ENCODE measurements around the gene SERPINE3. TPM values are rescaled to one million over a fixed set of nuclear protein-coding genes. Genes with fewer than 3 reads are reported as not detected.
A peak's percentile ranks its signal among the peaks of the same experiment; 100 is the strongest.

SERPINE3 gene
- polyA plus RNA-seq, 1 donor (not counting 4 experiments of a cell fraction or from before 2014, with no cell fraction given) = not detected

GRCh38 chr13:51303882-51304281 is 35.6 kb upstream of the SERPINE3 start:
- H3K9ac ChIP-seq (ENCODE audit: control insufficient read depth, extremely low read depth, insufficient read depth, low read length) = no peak overlapping the region
- no peak overlapping the region for H3K27ac ChIP-seq (ENCODE audit: control insufficient read depth, insufficient read depth, low read length)
- no peaks in the 10 kb centered on the region for H3K27me3 ChIP-seq (ENCODE audit: control insufficient read depth, extremely low read depth, insufficient read depth, low read length)
- no peaks in the 10 kb centered on the region for H3K36me3 ChIP-seq (ENCODE audit: control insufficient read depth in 2 of 2, extremely low read depth in 1 of 2, insufficient read depth in 2 of 2, low read length in 2 of 2)
- H3K4me1 ChIP-seq (ENCODE audit: control insufficient read depth, extremely low read depth, insufficient read depth, low read length) = no peaks in the 10 kb centered on the region
- dilution Hi-C loops (cut with MboI; ENCODE audit: extremely low pct_ligation_motif_present, low sequenced_read_pairs) = no loop called here
- DNase-seq (ENCODE audit: low read depth, low spot score) (no peak), FAIRE-seq (peak; percentile 46)
- no peaks in the 10 kb centered on the region for H3K9me1 ChIP-seq (ENCODE audit: control insufficient read depth, extremely low read depth, insufficient read depth, low read length)
- no peak for TF ChIP-seq CTCF (optimal IDR thresholded peaks at IDR 0.05 in 1 of 3, IDR thresholded peaks at IDR 0.05 in 1 of 3, conservative IDR thresholded peaks at IDR 0.05 in 1 of 3; ENCODE audit: extremely low read depth in 1 of 3, insufficient read depth in 2 of 3, low read length in 3 of 3)
- no peak for TF ChIP-seq EZH2 (IDR thresholded peaks at IDR 0.05; ENCODE audit: low read length)
- no peak overlapping the region for H2AFZ ChIP-seq (ENCODE audit: control insufficient read depth, low read length)
- H3K4me2 ChIP-seq (ENCODE audit: control insufficient read depth, extremely low read depth, insufficient read depth, low read depth, low read length) = no peak overlapping the region
- H4K20me1 ChIP-seq (ENCODE audit: control insufficient read depth, extremely low read depth, insufficient read depth, low read length) = no peaks in the 10 kb centered on the region
- H3K9me3 ChIP-seq (ENCODE audit: control insufficient read depth, low read depth, low read length) = no peaks in the 10 kb centered on the region
- no peak overlapping the region for H3K4me3 ChIP-seq (ENCODE audit: control insufficient read depth in 2 of 3, extremely low read depth in 1 of 3, insufficient read depth in 2 of 3, low read depth in 1 of 3, low read length in 3 of 3)
- H3K79me2 ChIP-seq (ENCODE audit: control insufficient read depth, insufficient read depth, low read length) = no peaks in the 10 kb centered on the region

GRCh38 chr13:51305271-51305967 is 34.1 kb upstream of the SERPINE3 start:
- Histone ChIP-seq H4K20me1 (ENCODE audit: control insufficient read depth, extremely low read depth, insufficient read depth, low read length) (no peaks in the 10 kb centered on the region), H3K4me2 (ENCODE audit: control insufficient read depth, extremely low read depth, insufficient read depth, low read depth, low read length) (no peak overlapping the region), H3K4me1 (ENCODE audit: control insufficient read depth, extremely low read depth, insufficient read depth, low read length) (no peaks in the 10 kb centered on the region), H3K79me2 (ENCODE audit: control insufficient read depth, insufficient read depth, low read length) (no peaks in the 10 kb centered on the region), H3K9me1 (ENCODE audit: control insufficient read depth, extremely low read depth, insufficient read depth, low read length) (no peaks in the 10 kb centered on the region), H3K27ac (ENCODE audit: control insufficient read depth, insufficient read depth, low read length) (no peak overlapping the region), H3K36me3 (ENCODE audit: control insufficient read depth in 2 of 2, extremely low read depth in 1 of 2, insufficient read depth in 2 of 2, low read length in 2 of 2) (no peaks in the 10 kb centered on the region), H3K9me3 (ENCODE audit: control insufficient read depth, low read depth, low read length) (no peaks in the 10 kb centered on the region), H3K27me3 (ENCODE audit: control insufficient read depth, extremely low read depth, insufficient read depth, low read length) (no peaks in the 10 kb centered on the region), H3K4me3 (ENCODE audit: control insufficient read depth in 2 of 3, extremely low read depth in 1 of 3, insufficient read depth in 2 of 3, low read depth in 1 of 3, low read length in 3 of 3) (no peak overlapping the region), H2AFZ (ENCODE audit: control insufficient read depth, low read length) (no peak overlapping the region), H3K9ac (ENCODE audit: control insufficient read depth, extremely low read depth, insufficient read depth, low read length) (no peak overlapping the region)
- TF ChIP-seq CTCF (optimal IDR thresholded peaks at IDR 0.05 in 1 of 3, IDR thresholded peaks at IDR 0.05 in 1 of 3, conservative IDR thresholded peaks at IDR 0.05 in 1 of 3; ENCODE audit: extremely low read depth in 1 of 3, insufficient read depth in 2 of 3, low read length in 3 of 3) = no peak
- TF ChIP-seq EZH2 (IDR thresholded peaks at IDR 0.05; ENCODE audit: low read length) = no peak
- dilution Hi-C loops (cut with MboI; ENCODE audit: extremely low pct_ligation_motif_present, low sequenced_read_pairs) = no loop called here
- FAIRE-seq (no peak), DNase-seq (ENCODE audit: low read depth, low spot score) (no peak)
